ENCODE measurements around the gene EQTN.

Gene EQTN

GRCh38 chr9:27336126-27336525 lies 39.2 kb upstream of the EQTN start:
- Histone ChIP-seq H3K4me3 (ENCODE audit: insufficient read depth, low read depth, low read length) (no peak overlapping the region), H3K27me3 (ENCODE audit: control insufficient read depth, insufficient read depth, low read length, poor library complexity, severe bottlenecking) (no peaks in the 10 kb centered on the region), H3K36me3 (ENCODE audit: control insufficient read depth, insufficient read depth, low read length) (no peaks in the 10 kb centered on the region), H3K9me3 (ENCODE audit: control insufficient read depth, low read length) (no peaks in the 10 kb centered on the region), H3K27ac (ENCODE audit: insufficient read depth, low read depth, low read length, poor library complexity, severe bottlenecking) (no peak overlapping the region), H3K4me1 (ENCODE audit: control insufficient read depth, insufficient read depth, low read length) (peaks cover 20% of the 10 kb centered on the region)
- 92 to 95% methylated on average over 1 of the region's 1 CpG for WGBS, 2 experiments

GRCh38 chr9:27335075-27335474 lies 38.1 kb upstream of the EQTN start:
- no peak overlapping the region for H3K4me3 ChIP-seq (ENCODE audit: insufficient read depth, low read depth, low read length)
- H3K4me1 ChIP-seq (ENCODE audit: control insufficient read depth, insufficient read depth, low read length): peaks cover 9% of the 10 kb centered on the region
- no peaks in the 10 kb centered on the region for H3K36me3 ChIP-seq (ENCODE audit: control insufficient read depth, insufficient read depth, low read length)
- no peaks in the 10 kb centered on the region for H3K27me3 ChIP-seq (ENCODE audit: control insufficient read depth, insufficient read depth, low read length, poor library complexity, severe bottlenecking)
- no peaks in the 10 kb centered on the region for H3K9me3 ChIP-seq (ENCODE audit: control insufficient read depth, low read length)
- H3K27ac ChIP-seq (ENCODE audit: insufficient read depth, low read depth, low read length, poor library complexity, severe bottlenecking): no peak overlapping the region
- WGBS, 2 experiments: 96 to 98% methylated on average over 6 of the region's 6 CpGs

GRCh38 chr9:27333241-27334052 lies 36.5 kb upstream of the EQTN start:
- peak overlapping the region; percentile 11 for H3K27ac ChIP-seq (ENCODE audit: insufficient read depth, low read depth, low read length, poor library complexity, severe bottlenecking)
- peaks cover 9% of the 10 kb centered on the region for H3K4me1 ChIP-seq (ENCODE audit: control insufficient read depth, insufficient read depth, low read length)
- 6 to 8% methylated on average over 7 of the region's 7 CpGs for WGBS, 2 experiments
- no peaks in the 10 kb centered on the region for H3K27me3 ChIP-seq (ENCODE audit: control insufficient read depth, insufficient read depth, low read length, poor library complexity, severe bottlenecking)
- no peak overlapping the region for H3K4me3 ChIP-seq (ENCODE audit: insufficient read depth, low read depth, low read length)
- no peaks in the 10 kb centered on the region for H3K36me3 ChIP-seq (ENCODE audit: control insufficient read depth, insufficient read depth, low read length)
- H3K9me3 ChIP-seq (ENCODE audit: control insufficient read depth, low read length): no peaks in the 10 kb centered on the region

- H3K36me3 ChIP-seq (ENCODE audit: control insufficient read depth, insufficient read depth, low read length): peaks cover 3% of the 10 kb centered on the region
- H3K27ac ChIP-seq (ENCODE audit: insufficient read depth, low read depth, low read length, poor library complexity, severe bottlenecking): no peak overlapping the region
- no peaks in the 10 kb centered on the region for H3K27me3 ChIP-seq (ENCODE audit: control insufficient read depth, insufficient read depth, low read length, poor library complexity, severe bottlenecking)
- H3K4me1 ChIP-seq (ENCODE audit: control insufficient read depth, insufficient read depth, low read length): peaks cover 3% of the 10 kb centered on the region
- H3K9me3 ChIP-seq (ENCODE audit: control insufficient read depth, low read length): no peaks in the 10 kb centered on the region
- WGBS, 2 experiments: 94 to 95% methylated on average over 4 of the region's 4 CpGs
- no peak overlapping the region for H3K4me3 ChIP-seq (ENCODE audit: insufficient read depth, low read depth, low read length)
These were observed 34.4 kb upstream of the EQTN start for GRCh38 chr9:27331393-27331792.

GRCh38 chr9:27329291-27329690 lies 32.3 kb upstream of the EQTN start:
- WGBS, 2 experiments: 91 to 97% methylated on average over 8 to 9 of the region's 9 CpGs
- H3K27ac ChIP-seq (ENCODE audit: insufficient read depth, low read depth, low read length, poor library complexity, severe bottlenecking): no peak overlapping the region
- H3K36me3 ChIP-seq (ENCODE audit: control insufficient read depth, insufficient read depth, low read length): peaks cover 3% of the 10 kb centered on the region
- peaks cover 2% of the 10 kb centered on the region for H3K9me3 ChIP-seq (ENCODE audit: control insufficient read depth, low read length)
- H3K4me1 ChIP-seq (ENCODE audit: control insufficient read depth, insufficient read depth, low read length): no peaks in the 10 kb centered on the region
- no peak overlapping the region for H3K4me3 ChIP-seq (ENCODE audit: insufficient read depth, low read depth, low read length)
- H3K27me3 ChIP-seq (ENCODE audit: control insufficient read depth, insufficient read depth, low read length, poor library complexity, severe bottlenecking): no peaks in the 10 kb centered on the region

GRCh38 chr9:27328483-27328882 lies 31.5 kb upstream of the EQTN start:
- Histone ChIP-seq H3K27me3 (ENCODE audit: control insufficient read depth, insufficient read depth, low read length, poor library complexity, severe bottlenecking) (no peaks in the 10 kb centered on the region), H3K9me3 (ENCODE audit: control insufficient read depth, low read length) (peaks cover 2% of the 10 kb centered on the region), H3K36me3 (ENCODE audit: control insufficient read depth, insufficient read depth, low read length) (peaks cover 3% of the 10 kb centered on the region), H3K4me1 (ENCODE audit: control insufficient read depth, insufficient read depth, low read length) (no peaks in the 10 kb centered on the region), H3K27ac (ENCODE audit: insufficient read depth, low read depth, low read length, poor library complexity, severe bottlenecking) (no peak overlapping the region), H3K4me3 (ENCODE audit: insufficient read depth, low read depth, low read length) (no peak overlapping the region)
- 85 to 92% methylated on average over 3 of the region's 3 CpGs for WGBS, 2 experiments

- Histone ChIP-seq H3K4me1 (ENCODE audit: control insufficient read depth, insufficient read depth, low read length) (peaks cover 24% of the 10 kb centered on the region), H3K36me3 (ENCODE audit: control insufficient read depth, insufficient read depth, low read length) (no peaks in the 10 kb centered on the region), H3K9me3 (ENCODE audit: control insufficient read depth, low read length) (no peaks in the 10 kb centered on the region), H3K27me3 (ENCODE audit: control insufficient read depth, insufficient read depth, low read length, poor library complexity, severe bottlenecking) (no peaks in the 10 kb centered on the region), H3K27ac (ENCODE audit: insufficient read depth, low read depth, low read length, poor library complexity, severe bottlenecking) (no peak overlapping the region), H3K4me3 (ENCODE audit: insufficient read depth, low read depth, low read length) (no peak overlapping the region)
- 96 to 98% methylated on average over 2 of the region's 2 CpGs for WGBS, 2 experiments
These were observed 14.2 kb upstream of the EQTN start for GRCh38 chr9:27311184-27311583.

- Histone ChIP-seq H3K27ac (ENCODE audit: insufficient read depth, low read depth, low read length, poor library complexity, severe bottlenecking) (no peak overlapping the region), H3K36me3 (ENCODE audit: control insufficient read depth, insufficient read depth, low read length) (no peaks in the 10 kb centered on the region), H3K27me3 (ENCODE audit: control insufficient read depth, insufficient read depth, low read length, poor library complexity, severe bottlenecking) (no peaks in the 10 kb centered on the region), H3K4me3 (ENCODE audit: insufficient read depth, low read depth, low read length) (no peak overlapping the region), H3K9me3 (ENCODE audit: control insufficient read depth, low read length) (no peaks in the 10 kb centered on the region), H3K4me1 (ENCODE audit: control insufficient read depth, insufficient read depth, low read length) (peaks cover 24% of the 10 kb centered on the region)
- WGBS, 2 experiments: 43 to 48% methylated on average over 1 to 2 of the region's 2 CpGs
These were observed 13.6 kb upstream of the EQTN start for GRCh38 chr9:27310582-27310981.

- H3K27ac ChIP-seq (ENCODE audit: insufficient read depth, low read depth, low read length, poor library complexity, severe bottlenecking): no peak overlapping the region
- no peaks in the 10 kb centered on the region for H3K27me3 ChIP-seq (ENCODE audit: control insufficient read depth, insufficient read depth, low read length, poor library complexity, severe bottlenecking)
- no peaks in the 10 kb centered on the region for H3K36me3 ChIP-seq (ENCODE audit: control insufficient read depth, insufficient read depth, low read length)
- H3K4me3 ChIP-seq (ENCODE audit: insufficient read depth, low read depth, low read length): no peak overlapping the region
- H3K4me1 ChIP-seq (ENCODE audit: control insufficient read depth, insufficient read depth, low read length): peaks cover 24% of the 10 kb centered on the region
- 43 to 46% methylated on average over 4 of the region's 4 CpGs for WGBS, 2 experiments
- no peaks in the 10 kb centered on the region for H3K9me3 ChIP-seq (ENCODE audit: control insufficient read depth, low read length)
These were observed 11.9 kb upstream of the EQTN start for GRCh38 chr9:27308691-27309390.

- Histone ChIP-seq H3K36me3 (ENCODE audit: control insufficient read depth, insufficient read depth, low read length) (no peaks in the 10 kb centered on the region), H3K4me3 (ENCODE audit: insufficient read depth, low read depth, low read length) (no peak overlapping the region), H3K27ac (ENCODE audit: insufficient read depth, low read depth, low read length, poor library complexity, severe bottlenecking) (no peak overlapping the region), H3K4me1 (ENCODE audit: control insufficient read depth, insufficient read depth, low read length) (peaks cover 6% of the 10 kb centered on the region), H3K9me3 (ENCODE audit: control insufficient read depth, low read length) (no peaks in the 10 kb centered on the region), H3K27me3 (ENCODE audit: control insufficient read depth, insufficient read depth, low read length, poor library complexity, severe bottlenecking) (no peaks in the 10 kb centered on the region)
- 100% methylated on average over 1 of the region's 1 CpG; no CpG with 5 or more reads in 1 of the 2 experiments for WGBS, 2 experiments
These were observed 7.6 kb upstream of the EQTN start for GRCh38 chr9:27304521-27304920.
